GM12878 (cell line): Measurements from ENCODE around the gene AOPEP. TPM values are rescaled to one million over a fixed set of nuclear protein-coding genes. Genes with fewer than 3 reads are reported as not detected.

Experiments
- ATAC-seq: fragments of 200-7000 bp; cut with Tn5 transposase; 3 replicates; pipeline ENCODE4 v1.9.1; 2020; ENCODE audit warnings: mild to moderate bottlenecking, moderate library complexity
- BruUV-seq: library from RNA; stranded (reverse); fragments of 400-500 nt; replicated peaks from 2 replicates; lab custom pipeline; 2021; lab: Mats Ljungman, UMichigan
- CTCF ChIA-PET: fragments of 300-600 bp; sonication (Branson Sonifier 250); formaldehyde crosslinking; extraction: SDS; loops from one replicate; lab custom pipeline; 2021; ENCODE audit warnings: inconsistent platforms; lab: Yijun Ruan, JAX
- POLR2A ChIA-PET: fragments of 350-600 bp; formaldehyde crosslinking; extraction: SDS; loops from one replicate; lab custom pipeline; 2021; ENCODE audit warnings: inconsistent platforms; lab: Charles Lee
- RAD21 ChIA-PET: fragments of 300-600 bp; sonication (Branson Sonifier 250); formaldehyde crosslinking; loops from one replicate; lab custom pipeline; 2023; ENCODE audit warnings: antibody characterized with exemption; ENCODE audit not compliant: unreplicated experiment; lab: Charles Lee
- SMC1A ChIA-PET: fragments of 300-600 bp; sonication (Branson Sonifier 250); formaldehyde crosslinking; loops from one replicate; lab custom pipeline; 2023; ENCODE audit not compliant: unreplicated experiment, uncharacterized antibody; lab: Charles Lee
- DNase-seq: peaks from one replicate; pipeline ENCODE4 v3.0.0-alpha.2; 2011; ENCODE audit warnings: low read depth, low spot score
- FAIRE-seq: peaks from 3 replicates; lab custom pipeline; 2011; peaks lifted over from hg19 to GRCh38; lab: Jason Lieb, UNC
- H2AFZ ChIP-seq: 2 replicates; pipeline ENCODE4 v1.6.0; 2011; ENCODE audit warnings: low read depth, low read length, control low read depth; ENCODE audit not compliant: control insufficient read depth
- H3K27ac ChIP-seq: 2 replicates; pipeline ENCODE4 v1.5.1; 2011; ENCODE audit warnings: control low read depth; ENCODE audit not compliant: control insufficient read depth, insufficient read depth
- H3K27me3 ChIP-seq, 2 experiments: replicated peaks in 1 of 2; 2 replicates each; pipeline versions ENCODE4 v1.6.0 to v1.6.1; 2011; ENCODE audit warnings: low read length in 1 of 2; ENCODE audit not compliant: control insufficient read depth in 2 of 2, insufficient read depth in 2 of 2
- H3K36me3 ChIP-seq, 2 experiments: 2 replicates each; pipeline ENCODE4 v1.5.1; 2011; ENCODE audit warnings: low read length in 1 of 2; ENCODE audit not compliant: control insufficient read depth in 2 of 2, insufficient read depth in 2 of 2
- H3K4me1 ChIP-seq: 2 replicates; pipeline ENCODE4 v1.6.1; 2011; ENCODE audit warnings: mild to moderate bottlenecking, low read length, moderate library complexity, mixed read lengths; ENCODE audit not compliant: control insufficient read depth, insufficient read depth
- H3K4me2 ChIP-seq: 2 replicates; pipeline ENCODE4 v1.6.0; 2011; ENCODE audit warnings: control low read depth; ENCODE audit not compliant: control insufficient read depth, insufficient read depth
- H3K4me3 ChIP-seq: fragments of 200-600 bp; sonication (generic); 2 replicates; pipeline ENCODE4 v1.5.1; 2016
- H3K79me2 ChIP-seq: 2 replicates; pipeline ENCODE4 v1.6.0; 2011; ENCODE audit warnings: low read length; ENCODE audit not compliant: control insufficient read depth, insufficient read depth
- H3K9ac ChIP-seq: 2 replicates; pipeline ENCODE4 v1.8.0; 2011; ENCODE audit warnings: low read length, control low read depth, mixed read lengths; ENCODE audit not compliant: control insufficient read depth, insufficient read depth
- H3K9me3 ChIP-seq: replicated peaks from 3 replicates; pipeline ENCODE4 v1.5.1; 2011; ENCODE audit warnings: mild to moderate bottlenecking, low read length; ENCODE audit not compliant: control insufficient read depth, insufficient read depth
- H4K20me1 ChIP-seq: 2 replicates; pipeline ENCODE4 v1.6.0; 2011; ENCODE audit not compliant: control insufficient read depth, insufficient read depth
- BMI1 ChIP-seq: fragments of 450-650 bp; IDR thresholded peaks from 2 replicates; pipeline ENCODE4 v1.6.1; 2016; ENCODE audit warnings: mild to moderate bottlenecking, moderate library complexity, borderline replicate concordance
- CBX5 ChIP-seq: sonication (generic); IDR thresholded peaks from 2 replicates; pipeline ENCODE4 v1.6.1; 2016; ENCODE audit warnings: low read depth, moderate library complexity, mild to moderate bottlenecking, inconsistent platforms
- EP300 ChIP-seq, 2 experiments: fragments of 150-350 bp in 1 of 2; IDR thresholded peaks; 2 replicates each; pipeline ENCODE4 v1.6.1; 2011 to 2012; ENCODE audit warnings: low read depth in 2 of 2, low read length in 2 of 2, borderline replicate concordance in 1 of 2, improper control_type of control experiment in 1 of 2, inconsistent platforms in 1 of 2; ENCODE audit not compliant: control insufficient read depth in 1 of 2
- FOXM1 ChIP-seq: IDR thresholded peaks from 2 replicates; pipeline ENCODE4 v1.6.1; 2012; ENCODE audit warnings: low read depth, mild to moderate bottlenecking, inconsistent platforms, low read length, moderate library complexity
- GATAD2B ChIP-seq: fragments of 450-650 bp; conservative IDR thresholded peaks from 2 replicates; pipeline ENCODE4 v1.6.1; 2017; ENCODE audit warnings: low read depth, mild to moderate bottlenecking, moderate library complexity
- MAX ChIP-seq: IDR thresholded peaks from 2 replicates; pipeline ENCODE4 v1.6.1; 2012; ENCODE audit warnings: low read depth, low read length, improper control_type of control experiment
- NFIC ChIP-seq: IDR thresholded peaks from 2 replicates; pipeline ENCODE4 v1.6.1; 2012; ENCODE audit warnings: low read depth, mild to moderate bottlenecking, inconsistent platforms, low read length, moderate library complexity
- NFXL1 ChIP-seq: fragments of 450-650 bp; IDR thresholded peaks from 2 replicates; pipeline ENCODE4 v1.6.1; 2017; ENCODE audit warnings: antibody characterized with exemption, mild to moderate bottlenecking, borderline replicate concordance
- PBX3 ChIP-seq: IDR thresholded peaks from 2 replicates; pipeline ENCODE4 v1.6.1; 2011; ENCODE audit warnings: mild to moderate bottlenecking, low read depth, low read length, moderate library complexity; ENCODE audit not compliant: insufficient replicate concordance
- PRDM15 ChIP-seq: fragments of 450-650 bp; formaldehyde crosslinking; IDR thresholded peaks from 2 replicates; pipeline ENCODE4 v1.4.0; 2020; ENCODE audit warnings: mild to moderate bottlenecking, moderate library complexity
- RB1 ChIP-seq: fragments of 450-650 bp; formaldehyde crosslinking; IDR thresholded peaks from 2 replicates; pipeline ENCODE4 v1.6.1; 2017; ENCODE audit warnings: mild to moderate bottlenecking, borderline replicate concordance
- RBBP5 ChIP-seq: fragments of 200-600 bp; sonication (generic); conservative IDR thresholded peaks from 2 replicates; pipeline ENCODE4 v1.6.1; 2016
- RUNX3 ChIP-seq: IDR thresholded peaks from 2 replicates; pipeline ENCODE4 v1.6.1; 2012; ENCODE audit warnings: low read length, inconsistent platforms
- SMC3 ChIP-seq: IDR thresholded peaks from 2 replicates; pipeline ENCODE4 v1.6.1; 2011; ENCODE audit warnings: low read length, improper control_type of control experiment, borderline replicate concordance
- SREBF1 ChIP-seq: IDR thresholded peaks from 2 replicates; pipeline ENCODE4 v1.6.1; 2012; ENCODE audit warnings: mild to moderate bottlenecking, low read length
- STAT1 ChIP-seq: fragments of 450-650 bp; conservative IDR thresholded peaks from 2 replicates; pipeline ENCODE4 v1.6.1; 2014; ENCODE audit warnings: antibody characterized with exemption, mild to moderate bottlenecking
- TBL1XR1 ChIP-seq: IDR thresholded peaks from 2 replicates; pipeline ENCODE4 v1.6.1; 2012; ENCODE audit warnings: low read depth, low read length, improper control_type of control experiment
- ZNF207 ChIP-seq: fragments of 450-650 bp; IDR thresholded peaks from 2 replicates; pipeline ENCODE4 v1.6.1; 2014; ENCODE audit warnings: antibody characterized with exemption, mild to moderate bottlenecking, borderline replicate concordance
- WGBS: methylation state at CpG from one replicate; pipeline ENCODE4 v1.1.6; 2016; ENCODE audit warnings: low lambda C conversion rate; ENCODE audit not compliant: insufficient replicate concordance, insufficient coverage; ENCODE audit errors: missing lambda C conversion rate; 5-methylcytosine and 5-hydroxymethylcytosine counted together
- in situ Hi-C: fragments of 300-500 bp; cut with MboI; formaldehyde crosslinking; loops from 9 replicates; pipeline ENCODE4 v1.14.3; 2018; ENCODE audit warnings: mixed read lengths
- intact Hi-C: fragments of 100-400 bp; cut with micrococcal nuclease; formaldehyde crosslinking; loops from one replicate; pipeline ENCODE4 v1.14.2; 2022; ENCODE audit not compliant: unreplicated experiment
- polyA plus RNA-seq, 11 experiments: library from polyadenylated mRNA; depleted of rRNA in 4 of 11; unstranded in 6 of 11; stranded (reverse) in 5 of 11; fragments of >200 nt; fragmentation: Nextera tagmentation in 4 of 11; fragmentation: Illumina TruSeq in 1 of 11; extraction: Ambion mirVana in 4 of 11; extraction: Trizol in 1 of 11; gene quantifications; 1 replicate in 1 of 11; 2 replicates in 10 of 11; pipeline versions ENCODE4 v1.2.1 to v1.2.3, GENCODE V29; 2011 to 2016; ENCODE audit warnings: inconsistent platforms in 2 of 11, missing spikeins in 2 of 11, low read depth in 1 of 11
- total RNA-seq, 4 experiments: library from RNA; depleted of rRNA in 3 of 4; stranded (reverse); fragments of >200 nt in 3 of 4; fragmentation: Illumina TruSeq in 1 of 4; extraction: Trizol in 1 of 4; gene quantifications; 2 replicates each; pipeline versions ENCODE4 v1.2.1 to v1.2.3, GENCODE V29; 2013 to 2021

The AOPEP gene
- total and polyA plus RNA-seq, 10 of the 15 experiments (the other 5 are each of a cell fraction or from before 2014, with no cell fraction given): 2.3 to 16.9 (median 10.1) TPM

- TF ChIP-seq NFIC: no peak
- TF ChIP-seq SMC3: no peak
- no peak for TF ChIP-seq RB1
- TF ChIP-seq SREBF1: no peak
- TF ChIP-seq GATAD2B: no peak
- TF ChIP-seq FOXM1: no peak
- TF ChIP-seq BMI1: no peak
Observed at GRCh38 chr9:94944626-94945025, 218.1 kb downstream of the AOPEP start (continued).

GRCh38 chr9:94945197-94946144 is 219.0 kb downstream of the AOPEP start:
- no peak overlapping the region for H3K4me2 ChIP-seq
- ChIA-PET POLR2A (no interaction called here), SMC1A (interaction anchor here (1.0 kb wide), 1 partner anchor 163 kb away, joined by 3 read pairs; no protein-coding TSS in a partner anchor), CTCF (no interaction called here), RAD21 (no interaction called here)
- H3K27me3 ChIP-seq: no peaks in the 10 kb centered on the region
- H3K4me3 ChIP-seq: no peak overlapping the region
- in situ Hi-C loops (no loop called here), intact Hi-C loops (no loop called here)
- BruUV-seq: no TSS peak
- H3K36me3 ChIP-seq: no peaks in the 10 kb centered on the region; a peak in 1 of 4 replicates
- no peaks in the 10 kb centered on the region for H3K79me2 ChIP-seq
- no peak overlapping the region for H3K27ac ChIP-seq
- no peak for ATAC-seq
- H3K4me1 ChIP-seq: no peaks in the 10 kb centered on the region
- H4K20me1 ChIP-seq: peaks cover 2% of the 10 kb centered on the region; the same call in 1 of the 2 replicates
- 86% methylated on average over 14 of the region's 14 CpGs for WGBS
- no peaks in the 10 kb centered on the region for H3K9me3 ChIP-seq
- no peak for DNase-seq
- no peak overlapping the region for H2AFZ ChIP-seq
- peak; percentile 7 for FAIRE-seq
- H3K9ac ChIP-seq: no peak overlapping the region
- no peak for TF ChIP-seq PBX3
- TF ChIP-seq TBL1XR1: no peak
- TF ChIP-seq PRDM15: no peak
- TF ChIP-seq CBX5: no peak
- no peak for TF ChIP-seq STAT1
- no peak for TF ChIP-seq RUNX3
- TF ChIP-seq MAX: no peak
- TF ChIP-seq RBBP5: no peak
- no peak for TF ChIP-seq ZNF207
- TF ChIP-seq NFXL1: no peak
- no peak for TF ChIP-seq EP300 (IDR thresholded peaks at IDR 0.05; ENCODE audit: borderline replicate concordance in 1 of 2, control insufficient read depth in 1 of 2, low read depth in 2 of 2, low read length in 2 of 2)
